HL-60/S4 (cell line): ENCODE results near the gene XYLT1.
"Not testable (repeated sequence)": the region's sequence is repeated elsewhere in the genome, so short reads cannot be mapped to it uniquely, and the experiment has no call there.

Source experiments
- in situ Hi-C: fragments of 300-500 bp; cut with MboI; formaldehyde crosslinking; loops from 2 replicates; pipeline ENCODE4 v1.14.3; 2022; ENCODE audit warnings: low sequenced_read_pairs

XYLT1 gene

DNA sequence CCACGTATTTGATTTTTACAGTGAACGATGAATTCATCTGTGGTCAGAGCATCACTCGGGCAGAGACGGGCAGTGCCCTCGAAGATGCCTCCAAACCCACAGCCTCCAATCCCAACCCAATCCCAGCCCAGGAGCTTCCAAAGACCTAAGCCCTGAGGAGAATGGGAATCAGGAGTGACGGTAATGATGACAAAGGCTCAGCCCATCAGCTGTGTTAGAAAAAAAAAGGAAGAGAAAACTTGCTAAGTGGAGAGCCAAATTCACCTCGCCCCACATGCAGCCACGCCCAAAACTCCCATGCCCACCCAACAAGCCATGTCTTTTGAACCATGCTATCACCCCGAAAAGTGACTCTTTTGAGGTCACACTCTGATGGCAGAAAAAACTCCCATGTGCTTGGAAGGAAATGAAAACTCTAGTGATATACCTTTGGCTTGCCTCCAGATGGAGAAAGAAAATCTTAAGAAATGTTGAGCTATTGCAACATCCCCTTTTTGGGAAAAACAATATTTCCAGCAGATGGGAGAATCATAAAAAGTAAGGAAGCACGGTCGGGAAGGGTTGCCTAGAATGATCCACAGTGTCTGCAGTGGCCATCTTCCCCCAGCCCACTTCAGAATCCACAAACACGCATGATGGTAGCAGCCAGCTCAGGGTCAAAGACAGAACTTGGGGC is 37.7 kb downstream of the XYLT1 start:
- in situ Hi-C loops = no loop called here

DNA sequence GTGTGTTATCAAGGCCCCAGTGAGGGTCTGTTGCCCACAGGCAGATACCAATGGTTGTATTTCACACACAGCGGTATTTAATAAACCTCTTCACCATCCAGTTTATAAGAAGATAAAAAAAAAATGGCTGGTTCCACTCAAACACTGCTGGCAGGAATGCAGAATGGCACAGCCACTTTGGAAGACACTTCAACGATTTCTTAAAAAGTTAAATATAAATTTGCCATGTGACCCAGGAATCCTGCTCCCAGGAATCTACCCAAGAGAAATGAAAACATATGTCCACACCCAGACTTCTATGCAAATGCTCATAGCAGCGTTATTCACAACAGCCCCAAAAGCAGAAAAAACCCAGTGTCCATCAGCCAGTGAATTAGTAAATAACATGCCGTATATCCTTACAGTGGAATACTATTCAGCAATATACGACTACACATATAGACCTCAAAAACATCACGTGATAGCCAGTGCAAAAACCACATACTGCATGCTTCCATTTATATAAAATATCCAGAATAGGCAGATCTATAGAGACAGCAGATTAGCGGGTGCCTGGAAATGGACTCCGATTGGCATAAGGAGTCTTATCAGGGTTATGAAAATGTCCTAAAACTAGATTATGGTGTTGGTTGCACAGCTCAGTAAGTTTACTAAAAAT is 38.7 kb downstream of the XYLT1 start:
- in situ Hi-C loops = no loop called here

GRCh38 chr16:17431012-17431411 is 39.7 kb downstream of the XYLT1 start:
- in situ Hi-C loops = no loop called here

- in situ Hi-C loops = no loop called here
These were observed 44.3 kb downstream of the XYLT1 start for GRCh38 chr16:17426451-17426850.

- in situ Hi-C loops = no loop called here
These were observed 46.0 kb downstream of the XYLT1 start for GRCh38 chr16:17424771-17425170.

DNA sequence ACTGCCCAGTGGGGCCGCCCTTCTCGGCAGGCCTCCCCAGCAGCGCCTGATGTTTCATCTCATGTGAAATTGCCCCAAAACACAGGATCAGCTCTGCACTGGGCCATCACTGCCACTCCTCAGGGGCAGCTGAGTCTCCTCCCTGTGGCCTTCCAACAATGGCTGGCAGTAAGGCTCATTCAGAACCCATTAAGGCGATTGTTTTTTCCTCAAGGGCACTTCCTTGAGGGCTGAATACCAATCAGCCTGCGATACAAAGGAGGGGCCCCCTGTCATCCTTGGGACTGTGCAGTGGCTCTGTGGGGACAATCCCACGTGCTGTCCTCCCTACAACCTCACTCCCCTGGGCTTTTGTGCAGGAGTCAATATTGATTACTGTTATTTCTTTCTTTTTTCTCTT is 47.5 kb downstream of the XYLT1 start:
- in situ Hi-C loops = no loop called here

GRCh38 chr16:17420816-17421215 is 49.9 kb downstream of the XYLT1 start:
- in situ Hi-C loops = no loop called here

GRCh38 chr16:17419266-17419665 is 51.5 kb downstream of the XYLT1 start:
- in situ Hi-C loops = no loop called here

- in situ Hi-C loops = no loop called here
These were observed 53.0 kb downstream of the XYLT1 start for GRCh38 chr16:17417740-17418139.

DNA sequence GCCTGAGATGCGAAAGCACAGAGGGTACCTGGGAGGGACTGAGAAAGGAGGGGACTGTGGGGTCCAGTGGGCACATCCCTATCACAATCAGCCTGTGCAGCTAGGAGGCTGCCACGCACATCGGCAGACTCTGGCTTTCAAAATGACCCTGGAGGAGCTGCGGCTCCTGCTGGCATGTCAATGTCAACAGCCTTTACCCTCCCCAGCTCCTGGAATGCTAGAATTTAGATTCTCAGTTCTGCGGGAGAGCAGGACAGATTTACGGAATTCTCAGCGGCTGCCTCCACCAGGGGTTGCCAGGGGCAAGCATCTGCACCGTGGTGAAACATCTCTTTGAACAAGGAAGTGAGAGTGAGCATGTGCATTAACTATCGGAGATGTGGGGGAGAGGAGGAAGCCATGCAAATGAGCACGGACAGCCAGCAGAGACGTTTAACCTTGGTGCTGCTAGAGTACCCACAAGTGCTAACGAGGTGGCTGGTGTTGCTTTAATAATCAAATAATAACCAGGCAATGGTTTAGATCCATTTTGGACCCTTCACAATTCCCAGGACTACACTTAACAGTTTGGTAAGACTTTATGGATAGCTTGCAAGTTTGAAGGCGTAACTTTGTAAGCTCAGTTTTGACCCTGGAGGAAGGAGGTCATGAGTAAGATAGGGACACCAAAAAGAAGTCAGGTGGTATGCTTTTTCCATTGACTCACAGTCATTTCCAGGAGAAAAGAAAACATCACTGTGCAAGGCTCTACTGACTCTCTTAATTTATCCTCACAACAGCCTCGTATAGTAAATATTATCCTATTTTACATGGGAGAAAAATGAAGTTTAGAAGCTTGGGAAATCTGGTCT is 54.1 kb downstream of the XYLT1 start:
- in situ Hi-C loops = no loop called here

GRCh38 chr16:17414916-17415315 is 55.8 kb downstream of the XYLT1 start:
- in situ Hi-C loops = no loop called here

GRCh38 chr16:17414421-17414820 is 56.3 kb downstream of the XYLT1 start:
- in situ Hi-C loops = no loop called here

DNA sequence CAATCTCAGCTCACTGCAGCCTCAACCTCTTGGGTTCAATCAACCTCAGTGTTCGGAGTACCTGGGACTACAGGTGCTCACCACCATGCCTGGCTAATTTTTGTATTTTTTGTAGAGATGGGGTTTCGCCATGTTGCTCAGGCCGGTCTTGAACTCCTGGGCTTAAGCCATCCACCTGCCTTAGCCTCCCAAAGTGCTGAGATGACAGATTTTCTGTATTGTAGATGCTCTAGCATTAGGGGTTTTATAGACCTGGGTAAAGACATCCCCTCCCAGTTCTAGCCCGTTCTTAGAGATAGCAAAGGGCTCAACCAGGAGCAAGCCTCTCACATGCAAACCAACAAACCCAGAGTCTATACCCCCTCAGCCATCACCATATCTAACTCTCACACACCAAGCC is 57.3 kb downstream of the XYLT1 start:
- in situ Hi-C loops = no loop called here

- in situ Hi-C loops = no loop called here
These were observed 58.0 kb downstream of the XYLT1 start for GRCh38 chr16:17412791-17413190.

- in situ Hi-C loops = no loop called here
These were observed 58.5 kb downstream of the XYLT1 start for GRCh38 chr16:17412221-17412620.

GRCh38 chr16:17411263-17411662 is 59.5 kb downstream of the XYLT1 start:
- in situ Hi-C loops = no loop called here

GRCh38 chr16:17410316-17410715 is 60.4 kb downstream of the XYLT1 start:
- in situ Hi-C loops = not testable (repeated sequence)

- in situ Hi-C loops = no loop called here
These were observed 60.9 kb downstream of the XYLT1 start for GRCh38 chr16:17409894-17410293.

- in situ Hi-C loops = no loop called here
These were observed 61.8 kb downstream of the XYLT1 start for GRCh38 chr16:17408955-17409441.

DNA sequence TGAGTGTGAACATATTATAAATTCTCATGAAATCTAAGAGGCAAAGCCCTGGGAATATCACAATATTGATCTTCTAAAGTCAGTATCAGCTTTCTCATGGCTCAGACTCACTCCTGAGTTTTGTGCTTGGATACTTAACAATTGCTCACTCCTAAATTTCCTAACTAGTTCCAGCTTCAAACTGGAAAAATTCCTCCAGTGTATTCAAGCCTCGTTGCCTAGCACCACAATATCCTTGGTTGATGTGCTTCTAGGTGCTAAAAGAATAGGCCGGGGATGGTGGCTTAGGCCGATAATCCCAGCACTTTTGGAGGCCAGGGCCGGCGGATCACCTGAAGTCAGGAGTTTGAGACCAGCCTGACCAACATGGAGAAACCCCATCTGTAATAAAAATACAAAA is 62.5 kb downstream of the XYLT1 start:
- in situ Hi-C loops = no loop called here

- in situ Hi-C loops = no loop called here
These were observed 63.4 kb downstream of the XYLT1 start for GRCh38 chr16:17407321-17407720.
